Transverse colon (tissue), 4 donors: ENCODE measurements around the gene SDF2L1.

ENCODE experiments used
- EP300 ChIP-seq: sonication (generic); formaldehyde crosslinking; IDR thresholded peaks from one replicate; pipeline ENCODE4 v1.6.1; 2017; ENCODE audit warnings: antibody characterized with exemption, low read depth
- POLR2A ChIP-seq: fragments of 450-650 bp; IDR thresholded peaks from one replicate; pipeline ENCODE4 v1.6.1; 2016; ENCODE audit warnings: antibody characterized with exemption, mild to moderate bottlenecking, moderate library complexity
- POLR2AphosphoS5 ChIP-seq, 3 donors: sonication (generic); formaldehyde crosslinking; IDR thresholded peaks; one replicate each; pipeline ENCODE4 v1.6.1; 2016; ENCODE audit warnings: antibody characterized with exemption in 3 of 3
- TF ChIP-seq, protein P1 (sequence below), 5 experiments: fragments of 200-600 bp in 3 of 5; fragments of 450-650 bp in 2 of 5; sonication (generic) in 3 of 5; IDR thresholded peaks; 1 replicate in 2 of 5; 2 replicates in 3 of 5; pipeline ENCODE4 v1.5.1; 2016 to 2017; ENCODE audit warnings: antibody characterized with exemption in 5 of 5, inconsistent platforms in 3 of 5, mild to moderate bottlenecking in 2 of 5, moderate library complexity in 1 of 5

GRCh38 chr22:21626735-21627469 is 15.2 kb upstream of the SDF2L1 start:
- TF ChIP-seq, protein P1, sequence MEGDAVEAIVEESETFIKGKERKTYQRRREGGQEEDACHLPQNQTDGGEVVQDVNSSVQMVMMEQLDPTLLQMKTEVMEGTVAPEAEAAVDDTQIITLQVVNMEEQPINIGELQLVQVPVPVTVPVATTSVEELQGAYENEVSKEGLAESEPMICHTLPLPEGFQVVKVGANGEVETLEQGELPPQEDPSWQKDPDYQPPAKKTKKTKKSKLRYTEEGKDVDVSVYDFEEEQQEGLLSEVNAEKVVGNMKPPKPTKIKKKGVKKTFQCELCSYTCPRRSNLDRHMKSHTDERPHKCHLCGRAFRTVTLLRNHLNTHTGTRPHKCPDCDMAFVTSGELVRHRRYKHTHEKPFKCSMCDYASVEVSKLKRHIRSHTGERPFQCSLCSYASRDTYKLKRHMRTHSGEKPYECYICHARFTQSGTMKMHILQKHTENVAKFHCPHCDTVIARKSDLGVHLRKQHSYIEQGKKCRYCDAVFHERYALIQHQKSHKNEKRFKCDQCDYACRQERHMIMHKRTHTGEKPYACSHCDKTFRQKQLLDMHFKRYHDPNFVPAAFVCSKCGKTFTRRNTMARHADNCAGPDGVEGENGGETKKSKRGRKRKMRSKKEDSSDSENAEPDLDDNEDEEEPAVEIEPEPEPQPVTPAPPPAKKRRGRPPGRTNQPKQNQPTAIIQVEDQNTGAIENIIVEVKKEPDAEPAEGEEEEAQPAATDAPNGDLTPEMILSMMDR (IDR thresholded peaks at IDR 0.05) = no peak
- TF ChIP-seq EP300 = no peak
- no peak for TF ChIP-seq POLR2A
- TF ChIP-seq POLR2AphosphoS5 (IDR thresholded peaks at IDR 0.05) = no peak
